HPDE6-E6E7 (cell line): ENCODE measurements around the gene GIT1.

Source experiments
- DNase-seq: peaks from one replicate; pipeline ENCODE4 v3.0.0; 2011; ENCODE audit warnings: missing footprints; ENCODE audit errors: extremely low spot score

GIT1 gene

DNA sequence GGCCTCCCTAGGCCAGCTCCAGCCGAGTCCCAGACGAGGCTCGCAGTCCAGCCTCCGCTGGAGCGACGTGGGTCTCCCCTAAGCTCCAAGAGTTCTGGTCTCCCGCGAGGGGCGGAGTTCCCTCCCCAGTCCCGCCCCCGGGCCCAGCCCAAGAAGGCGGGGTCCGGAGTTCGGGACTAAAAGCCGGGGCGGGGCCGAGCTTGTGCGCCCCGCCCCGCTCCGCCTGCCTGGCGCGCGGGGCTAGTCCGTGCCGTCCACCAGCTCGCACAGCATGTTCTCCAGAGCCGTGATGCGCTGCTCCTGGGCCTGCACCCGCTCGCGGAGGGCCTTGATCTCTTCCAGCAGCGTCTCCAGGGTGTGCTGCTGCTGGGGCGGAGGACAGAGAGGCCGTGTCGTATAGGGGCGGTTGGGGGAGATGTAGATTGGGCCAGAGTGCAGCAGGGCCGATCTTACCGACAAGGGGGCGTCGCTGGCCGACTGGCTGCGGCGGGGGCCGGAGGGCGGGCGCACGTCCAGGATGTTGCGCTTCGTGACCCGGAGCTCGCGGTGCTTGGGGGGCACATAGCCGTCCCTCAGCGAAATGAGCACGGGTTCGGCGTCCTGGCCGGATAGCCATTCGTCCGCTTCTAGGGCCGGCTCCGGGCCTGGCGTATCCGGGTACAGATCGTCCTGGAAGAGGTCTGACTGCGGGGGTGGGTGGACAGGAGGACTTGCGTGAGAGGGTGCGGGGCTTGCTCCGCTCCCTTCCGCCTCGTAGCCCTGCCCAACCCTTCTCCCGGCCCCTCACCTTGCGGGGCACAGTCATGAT, 26.2 kb upstream of the GIT1 start:
- peak; percentile 73 for DNase-seq

DNA sequence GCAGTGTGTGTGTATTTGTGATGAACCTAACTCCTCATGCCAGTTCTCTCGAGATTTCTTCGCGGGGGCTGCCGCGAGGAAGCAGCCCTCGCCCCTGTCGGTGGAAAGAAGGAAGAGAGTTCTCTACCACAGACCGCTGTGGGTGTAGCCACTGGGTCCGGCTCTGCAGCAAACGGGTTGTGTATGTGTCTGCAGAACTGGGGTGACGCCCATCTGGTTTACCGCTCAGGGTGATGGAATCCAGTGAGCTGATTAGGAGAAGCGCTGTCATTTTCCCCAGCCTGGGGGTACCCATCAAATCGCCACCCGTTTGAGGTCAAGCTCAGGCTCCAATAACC, 25.6 kb upstream of the GIT1 start:
- DNase-seq, result no peak

GRCh38 chr17:29614349-29615047, 25.1 kb upstream of the GIT1 start:
- no peak for DNase-seq

GRCh38 chr17:29613856-29614255, 24.4 kb upstream of the GIT1 start:
- DNase-seq, result no peak

- no peak for DNase-seq
These were observed 23.9 kb upstream of the GIT1 start for GRCh38 chr17:29613352-29613837.

DNA sequence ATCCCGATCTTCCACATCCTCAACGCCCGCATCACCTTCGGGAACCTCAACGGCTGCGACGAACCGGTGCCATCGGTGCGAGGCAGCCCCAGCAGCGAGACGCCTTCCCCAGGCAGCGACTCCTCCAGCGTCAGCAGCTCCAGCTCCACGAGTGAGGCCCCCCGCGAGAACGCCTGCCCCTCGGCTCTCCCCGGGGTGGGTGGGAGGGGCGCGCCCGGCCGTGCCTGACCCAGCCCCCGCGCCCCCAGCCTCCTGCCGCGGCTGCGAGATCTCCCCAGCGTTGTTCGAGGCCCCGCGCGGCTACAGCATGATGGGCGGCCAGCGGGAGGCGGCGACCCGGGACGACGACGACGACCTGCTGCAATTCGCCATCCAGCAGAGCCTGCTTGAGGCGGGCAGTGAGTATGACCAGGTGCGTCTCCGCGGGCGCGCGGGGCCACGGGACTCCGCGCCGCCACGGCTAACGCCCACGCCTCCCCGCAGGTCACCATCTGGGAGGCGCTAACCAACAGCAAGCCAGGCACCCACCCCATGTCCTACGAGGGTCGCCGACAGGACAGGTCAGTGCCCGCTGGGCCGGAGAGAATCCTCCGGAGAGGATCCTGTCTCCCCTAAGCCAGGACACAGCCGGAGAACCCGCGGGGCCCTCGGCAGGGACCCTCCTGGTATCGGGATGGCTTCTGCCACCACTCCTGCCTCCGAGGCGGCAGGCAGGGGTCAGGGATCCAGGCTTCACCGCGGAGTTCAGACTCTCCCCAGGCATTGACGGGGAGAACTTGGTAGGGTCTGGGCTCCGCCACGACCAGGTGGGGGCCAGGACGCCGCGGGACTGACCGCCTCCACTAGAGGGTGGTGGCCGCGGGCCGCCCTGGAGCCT, 23.2 kb upstream of the GIT1 start:
- DNase-seq, result no peak

- DNase-seq, result no peak
These were observed 22.6 kb upstream of the GIT1 start for GRCh38 chr17:29612094-29612403.

- no peak for DNase-seq
These were observed 22.1 kb upstream of the GIT1 start for GRCh38 chr17:29611351-29612093.

DNA sequence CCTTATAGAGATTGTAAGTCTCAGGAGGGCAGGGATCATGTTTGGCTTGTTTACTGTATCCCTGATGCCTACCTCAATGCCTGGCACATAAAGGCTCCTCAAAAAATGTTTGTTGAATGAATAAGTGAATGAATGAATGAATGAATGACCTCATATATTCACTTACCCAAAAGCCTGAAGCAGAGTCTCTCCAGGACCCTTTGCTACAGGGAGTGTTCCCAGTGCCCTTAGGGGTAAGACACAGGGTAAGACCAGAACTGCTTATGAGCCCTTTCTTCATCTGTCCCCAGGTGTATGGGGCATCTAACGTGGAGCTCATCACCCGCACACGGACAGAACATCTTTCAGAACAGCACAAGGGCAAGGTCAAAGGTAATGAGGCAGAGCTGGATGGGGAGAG, 20.9 kb upstream of the GIT1 start:
- DNase-seq, result no peak

GRCh38 chr17:29608986-29609385, 19.5 kb upstream of the GIT1 start:
- DNase-seq, result no peak

- no peak for DNase-seq
These were observed 18.2 kb upstream of the GIT1 start for GRCh38 chr17:29607557-29608195.

GRCh38 chr17:29603109-29603674, 13.7 kb upstream of the GIT1 start:
- no peak for DNase-seq

- DNase-seq, result no peak
These were observed 8.1 kb upstream of the GIT1 start for GRCh38 chr17:29597361-29598172.

DNA sequence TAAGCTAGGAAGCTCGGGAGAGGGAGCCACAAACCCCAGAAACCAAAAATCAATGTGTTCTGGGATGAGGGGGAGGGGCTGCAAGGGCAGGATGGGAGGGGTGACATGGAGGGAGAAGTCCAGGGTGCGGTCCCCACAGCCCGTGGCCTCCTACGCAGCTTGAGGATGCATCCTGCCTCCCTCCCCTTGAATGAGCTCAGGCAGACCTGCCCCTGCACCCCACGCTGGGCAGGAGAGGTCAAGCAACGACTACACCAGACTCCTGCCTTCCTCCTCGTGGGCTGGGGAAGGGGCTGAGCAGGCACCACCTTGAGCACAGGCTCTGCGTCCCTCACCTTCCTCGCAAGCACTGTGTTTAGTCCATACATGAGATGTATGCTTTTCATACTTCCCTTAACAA, 7.4 kb upstream of the GIT1 start:
- no peak for DNase-seq

DNA sequence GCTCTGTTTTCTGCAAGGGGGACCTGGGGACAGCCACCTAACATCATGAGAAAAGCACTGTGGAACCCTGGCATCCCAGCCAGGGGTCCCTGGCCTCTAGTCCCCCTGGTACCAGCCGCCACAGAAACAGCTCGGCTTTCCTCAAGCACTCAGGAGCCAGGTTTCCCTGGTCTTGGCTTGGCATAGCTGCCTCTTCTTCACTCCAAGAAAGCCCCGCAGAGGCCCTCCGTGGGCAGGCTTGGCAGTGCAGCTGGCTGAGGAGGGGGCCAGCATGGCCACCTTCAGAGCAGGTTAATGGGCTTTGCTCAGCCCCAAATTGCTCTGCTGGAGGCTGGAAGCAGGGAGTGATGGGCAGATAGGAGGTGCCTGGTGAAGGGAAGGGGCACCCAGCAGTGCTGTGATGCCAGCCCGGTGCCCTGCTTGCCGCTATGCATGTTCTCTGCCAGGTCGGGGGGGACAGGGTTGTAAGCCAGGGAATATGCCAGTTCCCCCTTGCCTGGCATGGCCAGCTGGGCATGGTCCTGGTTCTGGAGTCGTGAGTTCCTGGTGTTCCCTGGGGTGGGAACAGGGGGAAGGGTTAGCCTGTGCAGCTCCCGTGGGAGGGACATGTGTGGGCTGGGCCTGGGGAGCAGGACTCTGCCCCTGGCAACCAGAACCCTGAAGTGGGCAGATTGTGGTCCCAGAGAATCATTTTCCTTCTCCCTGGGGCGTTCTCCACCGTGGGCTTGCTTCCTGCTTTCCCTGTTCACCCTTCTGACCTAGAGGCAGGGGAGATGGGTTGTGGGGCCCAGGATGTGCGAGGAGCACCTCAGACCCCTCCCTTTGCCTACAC, 6.7 kb upstream of the GIT1 start:
- no peak for DNase-seq

DNA sequence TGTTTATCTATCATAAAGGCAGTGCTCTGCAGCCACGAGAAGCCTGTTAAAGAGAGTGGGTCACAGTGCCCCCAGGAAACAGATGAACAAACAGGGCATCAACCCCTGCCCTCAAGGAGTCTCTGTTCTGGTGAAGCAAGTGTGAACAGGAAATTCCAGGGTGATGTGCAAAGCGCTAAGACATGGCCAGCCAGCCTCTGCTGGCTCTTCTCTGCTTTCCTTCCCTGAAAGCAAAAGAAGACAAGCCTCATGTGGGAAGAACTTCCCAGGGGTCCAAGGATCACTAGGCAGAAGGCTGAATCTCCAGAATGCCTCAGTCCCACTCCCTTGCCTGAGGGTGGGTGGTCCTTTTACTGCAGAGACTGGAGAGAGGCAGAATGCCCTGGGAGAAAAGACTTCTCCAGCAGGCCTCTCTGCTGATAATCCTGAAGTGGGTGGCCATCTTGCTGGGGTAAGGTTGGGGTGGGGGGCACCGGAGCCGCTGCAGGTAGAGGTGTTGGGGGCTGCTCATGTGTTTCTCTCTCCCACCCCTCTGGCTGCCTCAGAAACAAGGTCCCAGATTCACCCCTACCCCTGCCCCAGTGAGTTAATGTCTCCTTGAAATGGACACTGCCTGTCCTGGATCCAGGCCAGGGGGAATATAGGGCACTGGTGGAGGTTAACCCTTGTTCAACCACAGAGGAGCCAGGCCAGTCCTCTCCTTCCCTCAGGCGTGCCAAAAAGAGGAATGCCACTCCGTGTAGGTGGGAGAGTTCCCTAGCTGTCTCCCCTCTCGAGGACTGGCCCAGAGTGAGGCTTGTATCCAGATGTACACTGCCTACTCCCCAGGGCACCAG, 5.9 kb upstream of the GIT1 start:
- DNase-seq, result no peak

- DNase-seq, result no peak
These were observed 5.2 kb upstream of the GIT1 start for GRCh38 chr17:29594519-29595090.
